H54 (cell line): ENCODE results near the gene AGL.
"Not testable (repeated sequence)": the region's sequence is repeated elsewhere in the genome, so short reads cannot be mapped to it uniquely, and the experiment has no call there.

Experiments used
- DNase-seq: peaks from one replicate; pipeline ENCODE4 v3.0.0; 2011; ENCODE audit warnings: low spot score, mixed read lengths; ENCODE audit not compliant: insufficient read length
- FAIRE-seq: peaks from 3 replicates; lab custom pipeline; 2011; peaks lifted over from hg19 to GRCh38; lab: Jason Lieb, UNC
- POLR2A ChIP-seq: IDR thresholded peaks from 2 replicates; pipeline ENCODE4 v1.6.1; 2011; ENCODE audit warnings: low read depth, mild to moderate bottlenecking, low read length

The AGL gene

GRCh38 chr1:99886179-99886578 lies 36.0 kb downstream of the AGL start:
- TF ChIP-seq POLR2A = no peak
- FAIRE-seq (no peak), DNase-seq (no peak)

- FAIRE-seq = peak; percentile 71
- TF ChIP-seq POLR2A = no peak
- no peak for DNase-seq
These were observed 36.7 kb downstream of the AGL start for GRCh38 chr1:99886841-99887240.

- DNase-seq (no peak), FAIRE-seq (peak; percentile 62)
- no peak for TF ChIP-seq POLR2A
These were observed 37.7 kb downstream of the AGL start for GRCh38 chr1:99887890-99888289.

GRCh38 chr1:99891997-99892396 lies 41.8 kb downstream of the AGL start:
- no peak for TF ChIP-seq POLR2A
- no peak for DNase-seq
- no peak for FAIRE-seq

- not testable (repeated sequence) for DNase-seq, FAIRE-seq
These were observed 53.1 kb downstream of the AGL start for GRCh38 chr1:99903278-99903677.

- TF ChIP-seq POLR2A = no peak
- FAIRE-seq (no peak), DNase-seq (no peak)
These were observed 56.4 kb downstream of the AGL start for GRCh38 chr1:99906535-99906934.

GRCh38 chr1:99917214-99917613 lies 67.1 kb downstream of the AGL start:
- no peak for TF ChIP-seq POLR2A
- no peak for FAIRE-seq
- no peak for DNase-seq

GRCh38 chr1:99919220-99919619 lies 69.1 kb downstream of the AGL start:
- FAIRE-seq (no peak), DNase-seq (no peak)
- TF ChIP-seq POLR2A = no peak

GRCh38 chr1:99934801-99935200 lies 84.6 kb downstream of the AGL start:
- FAIRE-seq (no peak), DNase-seq (no peak)
- TF ChIP-seq POLR2A = no peak

GRCh38 chr1:99935534-99935933 lies 85.4 kb downstream of the AGL start:
- FAIRE-seq (no peak), DNase-seq (no peak)
- no peak for TF ChIP-seq POLR2A

- no peak for TF ChIP-seq POLR2A
- FAIRE-seq (no peak), DNase-seq (no peak)
These were observed 85.9 kb downstream of the AGL start for GRCh38 chr1:99936071-99936470.

- no peak for TF ChIP-seq POLR2A
- DNase-seq = no peak
These were observed 92.6 kb downstream of the AGL start for GRCh38 chr1:99942723-99943122.

GRCh38 chr1:99943223-99943794 lies 93.1 kb downstream of the AGL start:
- FAIRE-seq (no peak), DNase-seq (no peak)
- TF ChIP-seq POLR2A = no peak

More at GRCh38 chr1:99942723-99943122, 92.6 kb downstream of the AGL start:
- FAIRE-seq = no peak

- no peak for TF ChIP-seq POLR2A
- FAIRE-seq (no peak), DNase-seq (no peak)
These were observed 94.0 kb downstream of the AGL start for GRCh38 chr1:99944192-99944591.

GRCh38 chr1:99945174-99945573 lies 95.0 kb downstream of the AGL start:
- TF ChIP-seq POLR2A = no peak
- FAIRE-seq = no peak
- no peak for DNase-seq
